ENCODE data around the gene TFPT. TPM values are rescaled to one million over a fixed set of nuclear protein-coding genes. Genes with fewer than 3 reads are reported as not detected.
A peak's percentile ranks its signal among the peaks of the same experiment; 100 is the strongest.

Gene TFPT
- total and polyA plus RNA-seq, 4 experiments from 2014 or later = 17.2 to 31.0 (median 18.3) TPM

DNA sequence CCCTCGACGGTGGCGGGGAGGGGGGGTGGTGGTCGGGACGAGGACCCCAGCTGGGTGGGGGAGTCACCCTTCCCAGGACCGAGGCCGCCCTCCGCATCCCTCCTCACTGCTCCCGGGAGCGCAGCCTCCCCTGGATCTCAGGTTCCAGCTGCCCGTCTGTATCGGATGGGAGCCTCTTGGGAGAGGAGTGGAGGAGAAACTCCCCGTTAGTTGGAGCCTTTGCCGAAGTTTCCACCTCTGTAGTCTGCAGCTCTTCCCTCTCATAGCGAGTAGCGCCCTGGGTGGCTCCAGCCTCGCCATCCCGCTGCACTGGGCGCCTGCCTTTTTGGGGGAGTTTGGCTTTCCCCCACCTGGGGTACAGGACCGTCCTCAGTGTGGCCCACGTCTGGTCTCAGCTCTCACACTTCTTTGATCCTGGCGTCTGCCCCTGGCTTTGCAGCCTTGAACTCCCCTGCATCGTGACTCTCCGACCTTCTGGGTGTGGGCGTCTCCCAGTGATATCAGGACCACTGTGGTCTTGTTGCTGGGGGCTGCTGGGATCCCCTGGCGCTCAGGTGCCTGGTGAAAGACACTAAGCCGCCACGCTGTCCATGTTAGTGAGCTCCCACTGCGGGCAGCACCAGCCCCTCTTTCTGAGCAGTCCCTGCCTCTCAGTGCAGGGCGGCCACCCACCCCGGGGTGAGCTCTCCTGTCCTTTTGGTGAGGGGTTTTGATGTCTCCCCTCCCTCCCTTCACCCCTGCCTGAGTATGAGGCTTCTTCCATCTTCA lies 23.2 kb upstream of the TFPT start:
- Histone ChIP-seq H3K9me3 (ENCODE audit: control insufficient read depth in 1 of 2, low read length in 2 of 2) (no peaks in the 10 kb centered on the region), H3K4me3 (ENCODE audit: low read length in 2 of 2) (peak overlapping the region; percentile 36 to 73), H3K4me1 (ENCODE audit: insufficient read depth, low read length) (peaks cover 47% of the 10 kb centered on the region), H3K27me3 (ENCODE audit: insufficient read depth, low read length) (no peaks in the 10 kb centered on the region), H3K27ac (ENCODE audit: low read depth, low read length) (peak overlapping the region; percentile 91), H3K36me3 (ENCODE audit: insufficient read depth, low read length) (peaks cover 34% of the 10 kb centered on the region)
- peak in 1 of 5 donors; percentile 46 for DNase-seq
- Mint-ChIP-seq H3K4me1 (peaks cover 29 to 58% (median 44%) of the 10 kb centered on the region in 4 donors), H3K27me3 (no peaks in the 10 kb centered on the region), H3K27ac (peak overlapping the region; percentile 89 to 94 (median 94)), H3K9me3 (no peaks in the 10 kb centered on the region), H3K4me3 (peak overlapping the region; percentile 83 to 92 (median 88)), H3K36me3 (peaks cover 17 to 34% of the 10 kb centered on the region in 2 donors)
- intact Hi-C loops (cut with micrococcal nuclease) = no loop called here
- ChIA-PET POLR2A (ENCODE audit: partially characterized antibody) (interaction anchor here (0.7 to 5.2 kb wide), 7 partner anchors 11 to 61 kb away, joined by 3 to 131 read pairs (median 46); partner anchors contain the start of genes LENG1, MBOAT7, NDUFA3 and PRPF31), CTCF (ENCODE audit: partially characterized antibody) (no interaction called here)

GRCh38 chr19:54137699-54138488 lies 22.4 kb upstream of the TFPT start, which contains the start of gene CNOT3:
CNOT3 (plus strand) TSS chr19:54137762; CDS start chr19:54142979, 5,217 bp downstream.
- Histone ChIP-seq H3K9me3 (ENCODE audit: control insufficient read depth in 1 of 2, low read length in 2 of 2) (no peaks in the 10 kb centered on the region), H3K4me3 (ENCODE audit: low read length in 2 of 2) (peak within 1 kb of the TSS; percentile 73 to 87), H3K27me3 (ENCODE audit: insufficient read depth, low read length) (no peaks in the 10 kb centered on the region), H3K36me3 (ENCODE audit: insufficient read depth, low read length) (peaks cover 26% of the 10 kb centered on the region), H3K27ac (ENCODE audit: low read depth, low read length) (peak within 1 kb of the TSS; percentile 91), H3K4me1 (ENCODE audit: insufficient read depth, low read length) (peaks cover 47% of the 10 kb centered on the region)
- no peaks in the 10 kb centered on the region for H3K27me3 Mint-ChIP-seq
- H3K36me3 Mint-ChIP-seq = peaks cover 9 to 26% of the 10 kb centered on the region in 2 donors
- ChIA-PET CTCF (ENCODE audit: partially characterized antibody) (interaction anchor here (1.0 to 1.6 kb wide), 8 partner anchors 21 to 253 kb away, joined by 3 to 15 read pairs (median 5); partner anchors contain the start of genes LENG1, MBOAT7, PRPF31 and TFPT), POLR2A (ENCODE audit: partially characterized antibody) (interaction anchor here (0.6 to 5.2 kb wide), 27 partner anchors 11 to 1269 kb away, joined by 3 to 131 read pairs (median 6); partner anchors contain the start of genes LENG1, LENG8, LENG9 and MBOAT7)
- H3K27ac Mint-ChIP-seq = peak within 1 kb of the TSS; percentile 91 to 94 (median 94)
- peaks cover 29 to 58% (median 44%) of the 10 kb centered on the region in 4 donors for H3K4me1 Mint-ChIP-seq
- DNase-seq = peak in 3 of 5 donors; percentile 26 to 64 (median 32)
- H3K4me3 Mint-ChIP-seq = peak within 1 kb of the TSS; percentile 89 to 93 (median 90)
- no peaks in the 10 kb centered on the region for H3K9me3 Mint-ChIP-seq
- intact Hi-C loops (cut with micrococcal nuclease) = loop anchor here (1.0 kb wide), 5 partner anchors 21 to 271 kb away; partner anchors contain the start of genes LENG1, MYADM, NDUFA3 and PRPF31

DNA sequence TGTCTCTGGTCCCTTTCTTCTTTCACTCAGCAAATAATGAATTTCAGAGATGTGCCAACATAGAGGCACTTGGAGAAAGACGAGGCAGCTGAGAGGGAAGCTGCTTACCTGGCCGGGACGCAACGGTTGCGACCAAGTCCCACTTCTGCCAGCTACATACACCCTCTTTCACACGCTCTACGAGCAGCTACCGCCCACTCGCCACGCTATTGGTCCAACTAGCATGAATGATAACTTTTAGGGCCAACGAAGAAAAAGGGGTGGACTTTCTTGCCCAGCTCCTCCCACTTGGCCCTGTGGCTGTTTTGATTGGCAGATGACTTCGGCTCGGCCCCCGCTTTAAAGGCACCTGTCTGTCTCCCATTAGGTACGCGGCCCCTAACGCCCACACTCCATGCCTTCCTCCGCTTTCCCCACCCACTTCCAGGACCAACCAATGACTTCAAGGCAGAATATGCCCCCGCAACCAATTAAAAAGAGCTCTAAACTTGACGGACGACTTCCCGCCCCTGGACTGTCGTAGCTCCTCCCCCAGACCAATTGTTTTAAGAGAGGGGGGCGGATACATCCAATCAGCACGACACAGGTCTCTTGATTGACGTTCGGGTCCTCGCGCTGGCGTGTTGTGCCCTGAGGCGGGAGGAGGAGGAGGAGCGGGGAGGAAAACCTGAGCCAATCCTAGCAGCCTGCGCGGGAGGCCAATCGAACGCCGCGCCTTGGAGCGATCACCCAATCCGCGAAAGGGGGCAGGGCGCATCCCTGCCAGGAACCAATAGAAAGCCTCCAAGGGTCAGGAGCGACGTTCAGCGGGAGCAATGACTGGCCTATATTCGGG lies 21.6 kb upstream of the TFPT start:
- H3K36me3 Mint-ChIP-seq = peaks cover 4 to 20% of the 10 kb centered on the region in 2 donors
- H3K4me3 Mint-ChIP-seq = peak overlapping the region; percentile 87 to 93 (median 90)
- peak overlapping the region; percentile 87 to 94 (median 92) for H3K27ac Mint-ChIP-seq
- peak overlapping the region; percentile 91 for H3K27ac ChIP-seq (ENCODE audit: low read depth, low read length)
- no peaks in the 10 kb centered on the region for H3K27me3 ChIP-seq (ENCODE audit: insufficient read depth, low read length)
- H3K4me3 ChIP-seq (ENCODE audit: low read length in 2 of 2) = peak overlapping the region; percentile 73 to 87
- peak; percentile 99 to 100 (median 100) for DNase-seq
- peaks cover 18% of the 10 kb centered on the region for H3K36me3 ChIP-seq (ENCODE audit: insufficient read depth, low read length)
- no peaks in the 10 kb centered on the region for H3K9me3 ChIP-seq (ENCODE audit: control insufficient read depth in 1 of 2, low read length in 2 of 2)
- intact Hi-C loops (cut with micrococcal nuclease) = loop anchor here (1.0 kb wide), 5 partner anchors 22 to 270 kb away; partner anchors contain the start of genes LENG1, MYADM, NDUFA3 and PRPF31
- ChIA-PET CTCF (ENCODE audit: partially characterized antibody) (interaction anchor here (0.9 to 1.6 kb wide), 10 partner anchors 13 to 254 kb away, joined by 3 to 15 read pairs (median 5); partner anchors contain the start of genes LENG1, MBOAT7, PRPF31 and TFPT), POLR2A (ENCODE audit: partially characterized antibody) (interaction anchor here (0.6 to 5.2 kb wide), 30 partner anchors 10 to 1270 kb away, joined by 3 to 131 read pairs (median 6); partner anchors contain the start of genes LENG1, LENG8, LENG9 and MBOAT7)
- peaks cover 28 to 54% (median 41%) of the 10 kb centered on the region in 4 donors for H3K4me1 Mint-ChIP-seq
- no peaks in the 10 kb centered on the region for H3K9me3 Mint-ChIP-seq
- peaks cover 43% of the 10 kb centered on the region for H3K4me1 ChIP-seq (ENCODE audit: insufficient read depth, low read length)
- no peaks in the 10 kb centered on the region for H3K27me3 Mint-ChIP-seq

GRCh38 chr19:54136086-54136863 lies 20.8 kb upstream of the TFPT start:
- peaks cover 11% of the 10 kb centered on the region for H3K36me3 ChIP-seq (ENCODE audit: insufficient read depth, low read length)
- intact Hi-C loops (cut with micrococcal nuclease) = no loop called here
- no peaks in the 10 kb centered on the region for H3K27me3 ChIP-seq (ENCODE audit: insufficient read depth, low read length)
- H3K27ac Mint-ChIP-seq = peak overlapping the region; percentile 87 to 93 (median 92)
- H3K27ac ChIP-seq (ENCODE audit: low read depth, low read length) = peak overlapping the region; percentile 16
- H3K27me3 Mint-ChIP-seq = no peaks in the 10 kb centered on the region
- H3K9me3 Mint-ChIP-seq = no peaks in the 10 kb centered on the region
- H3K9me3 ChIP-seq (ENCODE audit: control insufficient read depth in 1 of 2, low read length in 2 of 2) = no peaks in the 10 kb centered on the region
- ChIA-PET CTCF (ENCODE audit: partially characterized antibody) (interaction anchor here (0.5 to 1.6 kb wide), 10 partner anchors 14 to 254 kb away, joined by 3 to 15 read pairs (median 5); partner anchors contain the start of genes LENG1, PRPF31 and TFPT), POLR2A (ENCODE audit: partially characterized antibody) (interaction anchor here (0.8 to 5.2 kb wide), 22 partner anchors 9 to 1271 kb away, joined by 3 to 131 read pairs (median 8); partner anchors contain the start of genes LENG1, LENG8, LENG9 and MBOAT7)
- peaks cover 22 to 51% (median 36%) of the 10 kb centered on the region in 4 donors for H3K4me1 Mint-ChIP-seq
- peaks cover 0 to 20% of the 10 kb centered on the region in 2 donors for H3K36me3 Mint-ChIP-seq
- H3K4me3 ChIP-seq (ENCODE audit: low read length in 2 of 2) = peak overlapping the region; percentile 72 to 87
- peak in 1 of 5 donors; percentile 29 for DNase-seq
- H3K4me1 ChIP-seq (ENCODE audit: insufficient read depth, low read length) = peaks cover 40% of the 10 kb centered on the region
- H3K4me3 Mint-ChIP-seq = peak overlapping the region; percentile 87 to 93 (median 90)

- CTCF ChIA-PET (ENCODE audit: partially characterized antibody) = no interaction called here
- Histone ChIP-seq H3K27ac (ENCODE audit: low read depth, low read length) (no peak overlapping the region), H3K27me3 (ENCODE audit: insufficient read depth, low read length) (no peaks in the 10 kb centered on the region), H3K4me1 (ENCODE audit: insufficient read depth, low read length) (peaks cover 18% of the 10 kb centered on the region), H3K9me3 (ENCODE audit: control insufficient read depth in 1 of 2, low read length in 2 of 2) (no peaks in the 10 kb centered on the region), H3K36me3 (ENCODE audit: insufficient read depth, low read length) (peaks cover 7% of the 10 kb centered on the region), H3K4me3 (ENCODE audit: low read length in 2 of 2) (no peak overlapping the region)
- POLR2A ChIA-PET (ENCODE audit: partially characterized antibody) = no interaction called here
- Mint-ChIP-seq H3K9me3 (peaks cover 0 to 2% (median 0%) of the 10 kb centered on the region in 8 donors), H3K27me3 (no peaks in the 10 kb centered on the region), H3K27ac (peak overlapping the region in 4 of 7 donors; percentile 36 to 86 (median 55)), H3K4me3 (peak overlapping the region in 1 of 8 donors; percentile 41), H3K36me3 (peaks cover 0 to 22% of the 10 kb centered on the region in 2 donors), H3K4me1 (peaks cover 13 to 32% (median 21%) of the 10 kb centered on the region in 4 donors)
- DNase-seq = peak in 1 of 5 donors; percentile 3
- intact Hi-C loops (cut with micrococcal nuclease) = no loop called here
These were observed 18.6 kb upstream of the TFPT start for GRCh38 chr19:54133957-54134590.

Measured in CD4-positive, alpha-beta memory T cell (primary cell).